A673 (cell line): ENCODE data around the gene LDB3. TPM values are rescaled to one million over a fixed set of nuclear protein-coding genes. Genes with fewer than 3 reads are reported as not detected.

Experiments used
- BruUV-seq: library from RNA; stranded (reverse); fragments of 400-500 nt; replicated peaks from 2 replicates; lab custom pipeline; 2021; lab: Mats Ljungman, UMichigan
- CTCF ChIA-PET: fragments of 300-600 bp; sonication (Branson Sonifier 250); formaldehyde crosslinking; loops from one replicate; lab custom pipeline; 2022; ENCODE audit warnings: antibody characterized with exemption; lab: Charles Lee
- POLR2A ChIA-PET: fragments of 300-600 bp; sonication (Branson Sonifier 250); formaldehyde crosslinking; loops from one replicate; lab custom pipeline; 2022; ENCODE audit warnings: antibody characterized with exemption; ENCODE audit not compliant: low non-redundant PET; lab: Charles Lee
- DNase-seq: peaks from one replicate; pipeline ENCODE4 v3.0.0-alpha.2; 2015; ENCODE audit warnings: low spot score
- H3K27ac ChIP-seq: fragments of 200-600 bp; sonication (generic); 2 replicates; pipeline ENCODE4 v1.5.1; 2016; ENCODE audit warnings: mixed run types, low read depth, mild to moderate bottlenecking, mixed read lengths, antibody characterized with exemption, low read length; ENCODE audit not compliant: poor library complexity, severe bottlenecking
- H3K27me3 ChIP-seq: fragments of 200-600 bp; sonication (generic); replicated peaks from 2 replicates; pipeline ENCODE4 v1.6.1; 2017; ENCODE audit warnings: mixed run types, low read depth, mild to moderate bottlenecking, mixed read lengths, antibody characterized with exemption, low read length; ENCODE audit not compliant: insufficient read depth, poor library complexity
- H3K36me3 ChIP-seq: fragments of 200-600 bp; sonication (generic); 2 replicates; pipeline ENCODE4 v1.6.1; 2016; ENCODE audit warnings: mixed run types, mild to moderate bottlenecking, mixed read lengths, antibody characterized with exemption, low read length; ENCODE audit not compliant: insufficient read depth, poor library complexity, severe bottlenecking
- H3K4me1 ChIP-seq: fragments of 200-600 bp; sonication (generic); 2 replicates; pipeline ENCODE4 v1.6.1; 2017; ENCODE audit warnings: mixed run types, mild to moderate bottlenecking, mixed read lengths, antibody characterized with exemption, low read length; ENCODE audit not compliant: insufficient read depth, poor library complexity, severe bottlenecking
- H3K4me3 ChIP-seq: fragments of 200-600 bp; sonication (generic); 2 replicates; pipeline ENCODE4 v1.5.1; 2016; ENCODE audit warnings: low read depth, mixed run types, mild to moderate bottlenecking, mixed read lengths, low read length; ENCODE audit not compliant: poor library complexity, severe bottlenecking
- H3K9me3 ChIP-seq: fragments of 200-600 bp; sonication (generic); 2 replicates; pipeline ENCODE4 v1.6.1; 2016; ENCODE audit warnings: mixed run types, low read depth, mild to moderate bottlenecking, mixed read lengths, antibody characterized with exemption, low read length; ENCODE audit not compliant: poor library complexity, severe bottlenecking
- EZH2 ChIP-seq: fragments of 200-600 bp; sonication (generic); IDR thresholded peaks from 2 replicates; pipeline ENCODE4 v1.6.1; 2017; ENCODE audit warnings: borderline replicate concordance, low read depth, mild to moderate bottlenecking, mixed read lengths, antibody characterized with exemption, low read length; ENCODE audit not compliant: poor library complexity, severe bottlenecking
- intact Hi-C: fragments of 100-400 bp; cut with micrococcal nuclease; formaldehyde crosslinking; loops from one replicate; pipeline ENCODE4 v1.10.0; 2022; ENCODE audit not compliant: unreplicated experiment
- total RNA-seq: library from RNA; stranded (reverse); gene quantifications from 2 replicates; pipeline ENCODE4 v1.2.3, GENCODE V29; 2021
- TF ChIP-seq, protein P1 (sequence below): fragments of 300-800, 200-600 bp; sonication (generic); conservative IDR thresholded peaks from 2 replicates; pipeline ENCODE4 v1.5.1; 2017; ENCODE audit warnings: low read depth, mild to moderate bottlenecking, antibody characterized with exemption, low read length, moderate library complexity, mixed read lengths

The LDB3 gene
- total RNA-seq, 1 experiment from 2014 or later = 0.34 TPM

DNA sequence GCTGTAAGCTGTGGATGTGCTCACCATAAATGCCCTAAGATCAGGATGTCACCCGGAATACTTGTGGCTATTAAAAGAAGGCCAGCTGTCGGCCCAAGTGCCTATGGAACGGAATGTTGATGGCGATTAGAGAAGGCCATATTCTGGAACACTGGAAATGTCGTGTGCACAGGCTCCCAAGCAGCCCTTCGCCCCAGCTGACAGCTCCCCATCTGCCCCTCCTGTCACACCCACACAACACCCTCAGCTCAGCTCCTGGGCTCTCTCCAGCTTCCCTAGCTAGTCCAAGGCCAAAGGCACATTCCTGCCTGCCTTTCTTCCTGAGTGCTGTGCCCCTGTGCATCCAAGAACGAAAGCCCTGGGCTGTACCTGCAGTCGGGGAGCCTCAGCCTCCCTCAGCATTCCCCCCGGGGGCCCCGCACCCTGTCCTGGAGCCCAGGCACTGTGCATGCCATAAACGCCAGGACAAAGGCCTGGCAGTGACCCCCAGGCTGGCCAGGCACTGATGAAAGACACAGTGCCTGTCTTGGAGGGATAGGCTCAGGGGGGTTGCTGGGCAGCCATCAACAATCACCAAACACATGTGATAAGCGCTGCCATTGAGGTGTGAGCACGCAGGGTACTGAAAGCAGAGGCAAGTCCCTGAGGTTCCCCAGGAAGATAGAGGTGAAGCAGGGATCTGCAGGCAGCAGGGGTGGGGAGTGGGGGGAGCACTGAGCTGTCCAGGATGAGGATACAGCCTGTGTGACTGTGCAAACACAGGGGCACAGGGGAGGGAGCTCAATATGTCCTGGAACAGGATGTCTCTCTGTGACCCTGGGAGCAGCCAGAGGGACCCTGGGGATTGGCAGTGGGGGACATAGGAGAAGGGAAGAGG is 3.7 kb upstream of the LDB3 start:
- ChIA-PET POLR2A (no interaction called here), CTCF (no interaction called here)
- no peak for TF ChIP-seq EZH2
- TF ChIP-seq, protein P1, sequence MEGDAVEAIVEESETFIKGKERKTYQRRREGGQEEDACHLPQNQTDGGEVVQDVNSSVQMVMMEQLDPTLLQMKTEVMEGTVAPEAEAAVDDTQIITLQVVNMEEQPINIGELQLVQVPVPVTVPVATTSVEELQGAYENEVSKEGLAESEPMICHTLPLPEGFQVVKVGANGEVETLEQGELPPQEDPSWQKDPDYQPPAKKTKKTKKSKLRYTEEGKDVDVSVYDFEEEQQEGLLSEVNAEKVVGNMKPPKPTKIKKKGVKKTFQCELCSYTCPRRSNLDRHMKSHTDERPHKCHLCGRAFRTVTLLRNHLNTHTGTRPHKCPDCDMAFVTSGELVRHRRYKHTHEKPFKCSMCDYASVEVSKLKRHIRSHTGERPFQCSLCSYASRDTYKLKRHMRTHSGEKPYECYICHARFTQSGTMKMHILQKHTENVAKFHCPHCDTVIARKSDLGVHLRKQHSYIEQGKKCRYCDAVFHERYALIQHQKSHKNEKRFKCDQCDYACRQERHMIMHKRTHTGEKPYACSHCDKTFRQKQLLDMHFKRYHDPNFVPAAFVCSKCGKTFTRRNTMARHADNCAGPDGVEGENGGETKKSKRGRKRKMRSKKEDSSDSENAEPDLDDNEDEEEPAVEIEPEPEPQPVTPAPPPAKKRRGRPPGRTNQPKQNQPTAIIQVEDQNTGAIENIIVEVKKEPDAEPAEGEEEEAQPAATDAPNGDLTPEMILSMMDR = no peak
- Histone ChIP-seq H3K4me3 (no peak overlapping the region), H3K9me3 (no peaks in the 10 kb centered on the region), H3K27ac (no peak overlapping the region), H3K36me3 (no peaks in the 10 kb centered on the region), H3K4me1 (peaks cover 3% of the 10 kb centered on the region), H3K27me3 (no peaks in the 10 kb centered on the region)
- no peak for DNase-seq
- BruUV-seq = no TSS peak
- intact Hi-C loops = no loop called here

DNA sequence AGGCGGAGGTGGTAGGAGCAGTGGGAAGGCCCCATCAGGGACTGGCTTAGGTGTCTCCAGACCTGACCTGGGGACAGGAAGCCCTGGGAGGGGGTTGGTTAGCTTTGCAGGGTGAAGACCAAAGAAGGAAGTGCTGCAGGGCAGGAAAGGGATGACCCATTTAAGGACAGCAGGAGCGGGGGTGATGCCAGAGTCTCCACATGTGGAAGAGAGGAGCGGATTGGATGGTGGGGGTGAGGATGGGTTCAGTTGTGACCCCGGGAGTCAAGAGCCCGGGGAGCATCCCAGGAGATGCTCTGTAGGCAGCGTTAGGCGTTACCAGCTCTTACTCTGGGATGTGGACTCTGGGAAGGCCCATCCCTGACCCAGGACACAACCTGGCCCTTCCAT is 3.1 kb upstream of the LDB3 start:
- H3K4me1 ChIP-seq = peaks cover 3% of the 10 kb centered on the region
- POLR2A ChIA-PET = no interaction called here
- no TSS peak for BruUV-seq

DNA sequence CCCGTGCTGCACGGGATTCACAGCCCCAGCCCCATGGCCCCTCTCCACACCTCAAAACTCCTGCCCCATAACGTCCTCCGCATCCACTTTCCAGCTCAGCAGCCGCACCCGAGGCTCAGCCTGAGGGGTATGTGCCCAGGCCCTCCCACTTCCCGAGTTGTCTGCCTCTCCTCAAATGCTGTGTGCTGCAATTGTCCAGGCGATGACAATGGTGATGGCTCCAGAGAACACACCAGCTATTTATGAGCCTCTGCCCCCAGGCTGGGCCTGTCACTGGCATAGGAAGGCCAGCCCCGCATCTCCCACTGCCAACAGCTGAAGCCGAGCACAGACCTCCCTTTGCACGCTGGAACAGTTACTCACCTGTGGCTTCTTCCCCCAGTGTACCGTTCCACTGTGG is 2.4 kb upstream of the LDB3 start:
- no peak for TF ChIP-seq EZH2
- TF ChIP-seq, protein P1 = no peak
- Histone ChIP-seq H3K9me3 (no peaks in the 10 kb centered on the region), H3K27me3 (no peaks in the 10 kb centered on the region), H3K27ac (no peak overlapping the region), H3K4me1 (peaks cover 3% of the 10 kb centered on the region), H3K4me3 (no peak overlapping the region), H3K36me3 (no peaks in the 10 kb centered on the region)
- intact Hi-C loops = no loop called here
- CTCF ChIA-PET = no interaction called here
- no peak for DNase-seq
- BruUV-seq = no TSS peak
- POLR2A ChIA-PET = no interaction called here

More for the DNA sequence above, 3.1 kb upstream of the LDB3 start:
- H3K9me3 ChIP-seq = no peaks in the 10 kb centered on the region
- no peaks in the 10 kb centered on the region for H3K36me3 ChIP-seq
- TF ChIP-seq EZH2 = no peak
- TF ChIP-seq, protein P1 = no peak
- DNase-seq = no peak
- H3K4me3 ChIP-seq = no peak overlapping the region
- CTCF ChIA-PET = no interaction called here
- intact Hi-C loops = no loop called here
- H3K27me3 ChIP-seq = no peaks in the 10 kb centered on the region
- no peak overlapping the region for H3K27ac ChIP-seq
